Measurements from ENCODE around the gene CNPY1. TPM values are rescaled to one million over a fixed set of nuclear protein-coding genes. Genes with fewer than 3 reads are reported as not detected.

CNPY1 gene
- total and polyA plus RNA-seq, 4 donors, result not detected

GRCh38 chr7:155558351-155558750, 12.0 kb upstream of the CNPY1 start:
- peaks cover 3 to 10% (median 3%) of the 10 kb centered on the region in 3 donors for H3K27me3 ChIP-seq (ENCODE audit: control insufficient read depth in 3 of 3, insufficient read depth in 3 of 3, low read length in 2 of 3)
- no peak for TF ChIP-seq CTCF (IDR thresholded peaks at IDR 0.05; ENCODE audit: control extremely low read depth, extremely low read depth)

GRCh38 chr7:155557778-155558177, 11.4 kb upstream of the CNPY1 start:
- DNase-seq (no peak), ATAC-seq (ENCODE audit: insufficient read depth, low FRiP score) (no peak)
- Histone ChIP-seq H3K9ac (ENCODE audit: insufficient read depth in 1 of 2, low read length in 2 of 2) (no peak overlapping the region), H3K4me1 (ENCODE audit: control insufficient read depth in 5 of 5, insufficient read depth in 5 of 5, low read length in 5 of 5) (no peaks in the 10 kb centered on the region), H3K27ac (ENCODE audit: low read depth in 1 of 2, low read length in 1 of 2) (no peak overlapping the region), H3K27me3 (ENCODE audit: control insufficient read depth in 3 of 3, insufficient read depth in 3 of 3, low read length in 2 of 3) (peaks cover 3 to 10% (median 3%) of the 10 kb centered on the region in 3 donors), H3K4me3 (no peak overlapping the region), H3K9me3 (ENCODE audit: control insufficient read depth in 4 of 4, insufficient read depth in 3 of 4, low read length in 3 of 4) (peaks cover 0 to 4% (median 0%) of the 10 kb centered on the region in 4 donors), H3K36me3 (ENCODE audit: control insufficient read depth in 4 of 4, insufficient read depth in 4 of 4, low read length in 4 of 4) (no peaks in the 10 kb centered on the region)
- no peak for TF ChIP-seq CTCF (IDR thresholded peaks at IDR 0.05; ENCODE audit: control extremely low read depth, extremely low read depth)
- 85 to 92% methylated on average over 10 of the region's 10 CpGs for WGBS, 2 donors

More at GRCh38 chr7:155558351-155558750, 12.0 kb upstream of the CNPY1 start:
- Histone ChIP-seq H3K36me3 (ENCODE audit: control insufficient read depth in 4 of 4, insufficient read depth in 4 of 4, low read length in 4 of 4) (no peaks in the 10 kb centered on the region), H3K4me3 (no peak overlapping the region), H3K27ac (ENCODE audit: low read depth in 1 of 2, low read length in 1 of 2) (no peak overlapping the region), H3K4me1 (ENCODE audit: control insufficient read depth in 5 of 5, insufficient read depth in 5 of 5, low read length in 5 of 5) (no peaks in the 10 kb centered on the region), H3K9me3 (ENCODE audit: control insufficient read depth in 4 of 4, insufficient read depth in 3 of 4, low read length in 3 of 4) (peaks cover 0 to 4% (median 0%) of the 10 kb centered on the region in 4 donors), H3K9ac (ENCODE audit: insufficient read depth in 1 of 2, low read length in 2 of 2) (no peak overlapping the region)
- WGBS, 2 donors, result 85 to 94% methylated on average over 8 of the region's 8 CpGs
- DNase-seq (no peak), ATAC-seq (ENCODE audit: insufficient read depth, low FRiP score) (no peak)

GRCh38 chr7:155556763-155557162, 10.4 kb upstream of the CNPY1 start:
- DNase-seq (no peak), ATAC-seq (ENCODE audit: insufficient read depth, low FRiP score) (no peak)
- Histone ChIP-seq H3K4me1 (ENCODE audit: control insufficient read depth in 5 of 5, insufficient read depth in 5 of 5, low read length in 5 of 5) (no peaks in the 10 kb centered on the region), H3K27ac (ENCODE audit: low read depth in 1 of 2, low read length in 1 of 2) (no peak overlapping the region), H3K9ac (ENCODE audit: insufficient read depth in 1 of 2, low read length in 2 of 2) (no peak overlapping the region), H3K4me3 (no peak overlapping the region), H3K36me3 (ENCODE audit: control insufficient read depth in 4 of 4, insufficient read depth in 4 of 4, low read length in 4 of 4) (no peaks in the 10 kb centered on the region), H3K9me3 (ENCODE audit: control insufficient read depth in 4 of 4, insufficient read depth in 3 of 4, low read length in 3 of 4) (peaks cover 0 to 9% (median 0%) of the 10 kb centered on the region in 4 donors), H3K27me3 (ENCODE audit: control insufficient read depth in 3 of 3, insufficient read depth in 3 of 3, low read length in 2 of 3) (peaks cover 3 to 10% (median 3%) of the 10 kb centered on the region in 3 donors)
- WGBS, 2 donors, result 81 to 82% methylated on average over 9 of the region's 9 CpGs
- no peak for TF ChIP-seq CTCF (IDR thresholded peaks at IDR 0.05; ENCODE audit: control extremely low read depth, extremely low read depth)

- WGBS, 2 donors, result 91 to 94% methylated on average over 33 of the region's 33 CpGs
- TF ChIP-seq CTCF (IDR thresholded peaks at IDR 0.05; ENCODE audit: control extremely low read depth, extremely low read depth), result no peak
- ATAC-seq (ENCODE audit: insufficient read depth, low FRiP score), result no peak
- no peak overlapping the region for H3K4me3 ChIP-seq
- no peak overlapping the region for H3K9ac ChIP-seq (ENCODE audit: insufficient read depth in 1 of 2, low read length in 2 of 2)
- no peak for DNase-seq
- peaks cover 0 to 3% (median 2%) of the 10 kb centered on the region in 3 donors for H3K27me3 ChIP-seq (ENCODE audit: control insufficient read depth in 3 of 3, insufficient read depth in 3 of 3, low read length in 2 of 3)
- no peak overlapping the region for H3K27ac ChIP-seq (ENCODE audit: low read depth in 1 of 2, low read length in 1 of 2)
- H3K4me1 ChIP-seq (ENCODE audit: control insufficient read depth in 5 of 5, insufficient read depth in 5 of 5, low read length in 5 of 5), result no peaks in the 10 kb centered on the region
- peaks cover 0 to 9% (median 0%) of the 10 kb centered on the region in 4 donors for H3K9me3 ChIP-seq (ENCODE audit: control insufficient read depth in 4 of 4, insufficient read depth in 3 of 4, low read length in 3 of 4)
- no peaks in the 10 kb centered on the region for H3K36me3 ChIP-seq (ENCODE audit: control insufficient read depth in 4 of 4, insufficient read depth in 4 of 4, low read length in 4 of 4)
These were observed 8.8 kb upstream of the CNPY1 start for GRCh38 chr7:155555116-155555695.
